ENCODE measurements around the gene RAD51B. TPM values are rescaled to one million over a fixed set of nuclear protein-coding genes. Genes with fewer than 3 reads are reported as not detected.

The RAD51B gene
- total and polyA plus RNA-seq, 9 donors, result 21.6 to 70.1 (median 35.1) TPM

DNA sequence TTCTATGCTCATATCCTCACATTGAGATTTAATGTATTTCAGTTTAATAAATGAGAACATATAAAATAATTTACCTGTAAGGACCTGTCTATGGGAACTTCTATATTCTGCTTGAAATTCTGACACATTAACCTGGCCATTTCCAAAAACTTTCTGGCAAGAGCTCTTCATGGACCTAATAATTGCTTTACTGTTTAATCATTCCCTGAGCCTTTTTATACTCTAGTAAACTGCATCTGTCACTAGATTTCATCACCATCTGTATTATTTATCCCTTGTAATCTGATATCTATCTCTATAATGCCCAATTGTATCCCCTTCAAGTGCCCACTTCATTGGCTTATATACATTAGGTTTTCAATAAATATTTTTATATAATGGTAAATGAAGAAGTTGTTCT, 327.7 kb downstream of the RAD51B start:
- intact Hi-C loops (cut with DNase I), result loop anchor here in 2 of 4 donors (10.0 kb wide), 3 partner anchors 87 to 647 kb away; partner anchors contain the start of gene ZFP36L1 (in 1 of the 2)
- Histone ChIP-seq H3K27ac (no peak overlapping the region), H3K36me3 (no peaks in the 10 kb centered on the region), H3K27me3 (no peaks in the 10 kb centered on the region), H3K4me1 (ENCODE audit: insufficient read depth) (peaks cover 16% of the 10 kb centered on the region), H3K9me3 (no peaks in the 10 kb centered on the region), H3K4me3 (no peak overlapping the region)
- no peak for DNase-seq
- no peak for TF ChIP-seq POLR2A (IDR thresholded peaks at IDR 0.05)
- TF ChIP-seq, protein P1, sequence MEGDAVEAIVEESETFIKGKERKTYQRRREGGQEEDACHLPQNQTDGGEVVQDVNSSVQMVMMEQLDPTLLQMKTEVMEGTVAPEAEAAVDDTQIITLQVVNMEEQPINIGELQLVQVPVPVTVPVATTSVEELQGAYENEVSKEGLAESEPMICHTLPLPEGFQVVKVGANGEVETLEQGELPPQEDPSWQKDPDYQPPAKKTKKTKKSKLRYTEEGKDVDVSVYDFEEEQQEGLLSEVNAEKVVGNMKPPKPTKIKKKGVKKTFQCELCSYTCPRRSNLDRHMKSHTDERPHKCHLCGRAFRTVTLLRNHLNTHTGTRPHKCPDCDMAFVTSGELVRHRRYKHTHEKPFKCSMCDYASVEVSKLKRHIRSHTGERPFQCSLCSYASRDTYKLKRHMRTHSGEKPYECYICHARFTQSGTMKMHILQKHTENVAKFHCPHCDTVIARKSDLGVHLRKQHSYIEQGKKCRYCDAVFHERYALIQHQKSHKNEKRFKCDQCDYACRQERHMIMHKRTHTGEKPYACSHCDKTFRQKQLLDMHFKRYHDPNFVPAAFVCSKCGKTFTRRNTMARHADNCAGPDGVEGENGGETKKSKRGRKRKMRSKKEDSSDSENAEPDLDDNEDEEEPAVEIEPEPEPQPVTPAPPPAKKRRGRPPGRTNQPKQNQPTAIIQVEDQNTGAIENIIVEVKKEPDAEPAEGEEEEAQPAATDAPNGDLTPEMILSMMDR (IDR thresholded peaks at IDR 0.05), result no peak

DNA sequence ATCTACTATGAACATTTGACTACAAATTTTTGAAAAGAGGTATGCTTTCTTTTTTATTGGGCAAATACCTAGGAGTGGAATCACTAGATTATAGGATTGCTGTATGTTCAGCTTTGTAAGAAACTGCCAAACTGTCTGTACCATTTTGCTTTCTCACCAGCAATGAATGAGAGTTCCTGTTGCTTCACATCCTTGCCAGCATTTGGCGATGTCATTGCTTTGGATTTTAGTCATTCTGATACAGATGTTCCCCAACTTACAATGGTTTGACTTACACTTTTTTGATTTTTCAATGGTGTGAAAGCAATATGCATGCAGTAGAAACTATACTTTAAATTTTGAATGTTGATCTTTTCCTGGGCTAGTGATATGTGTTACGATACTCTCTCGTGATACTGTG, 328.7 kb downstream of the RAD51B start:
- intact Hi-C loops (cut with DNase I), result loop anchor here in 2 of 4 donors (10.0 kb wide), 3 partner anchors 87 to 647 kb away; partner anchors contain the start of gene ZFP36L1 (in 1 of the 2)
- no peak for DNase-seq
- Histone ChIP-seq H3K4me3 (no peak overlapping the region), H3K27me3 (no peaks in the 10 kb centered on the region), H3K4me1 (ENCODE audit: insufficient read depth) (peaks cover 13% of the 10 kb centered on the region), H3K9me3 (no peaks in the 10 kb centered on the region), H3K36me3 (no peaks in the 10 kb centered on the region), H3K27ac (no peak overlapping the region)
- TF ChIP-seq, protein P1 (IDR thresholded peaks at IDR 0.05), result no peak
- TF ChIP-seq POLR2A (IDR thresholded peaks at IDR 0.05) (no peak), EP300 (IDR thresholded peaks at IDR 0.05) (no peak)
- WGBS, 3 donors, result 96 to 97% (median 96%) methylated on average over 3 of the region's 3 CpGs

DNA sequence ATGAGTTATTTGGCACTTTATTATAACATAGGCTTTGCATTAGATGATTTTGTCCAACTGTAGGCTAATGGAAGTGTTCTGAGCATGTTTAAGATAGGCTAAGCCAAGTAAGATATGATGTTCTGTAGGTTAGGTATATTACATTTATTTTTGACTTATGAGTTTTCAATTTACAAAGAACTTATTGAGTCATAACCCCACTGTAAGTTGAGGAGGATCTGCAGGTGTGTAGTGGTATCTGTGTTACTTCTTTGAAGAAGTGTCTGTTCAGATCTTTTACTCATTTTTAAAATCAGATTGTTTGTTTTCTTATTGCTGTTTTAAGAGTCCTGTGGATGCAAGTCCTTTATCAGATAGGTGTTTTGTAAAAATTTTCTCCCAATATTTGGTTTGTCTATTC, 329.2 kb downstream of the RAD51B start:
- TF ChIP-seq EP300 (IDR thresholded peaks at IDR 0.05), result no peak
- TF ChIP-seq, protein P1 (IDR thresholded peaks at IDR 0.05), result no peak
- no peaks in the 10 kb centered on the region for H3K27me3 ChIP-seq
- H3K4me1 ChIP-seq (ENCODE audit: insufficient read depth), result peaks cover 9% of the 10 kb centered on the region
- no peak for DNase-seq
- no peaks in the 10 kb centered on the region for H3K36me3 ChIP-seq
- no peak overlapping the region for H3K27ac ChIP-seq
- intact Hi-C loops (cut with DNase I), result loop anchor here in 2 of 4 donors (10.0 kb wide), 3 partner anchors 86 to 646 kb away; partner anchors contain the start of gene ZFP36L1 (in 1 of the 2)
- H3K9me3 ChIP-seq, result no peaks in the 10 kb centered on the region
- no peak overlapping the region for H3K4me3 ChIP-seq

DNA sequence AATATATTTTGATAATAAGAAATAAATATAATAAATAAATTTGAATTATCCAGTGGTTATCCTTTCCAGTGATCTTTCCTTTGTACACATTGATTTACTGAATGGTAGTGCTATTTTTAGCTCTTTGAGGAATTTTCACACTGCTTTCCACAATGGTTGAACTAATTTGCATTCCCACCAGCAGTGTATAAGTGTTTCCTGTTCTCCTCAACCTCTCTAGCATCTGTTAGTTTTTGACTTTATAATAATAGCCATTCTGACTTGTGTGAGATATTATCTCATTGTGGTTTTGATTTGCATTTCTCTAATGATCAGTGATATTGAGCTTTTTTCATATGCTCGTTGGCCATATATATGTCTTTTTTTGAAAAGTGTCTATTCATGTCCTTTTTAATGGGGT, 333.7 kb downstream of the RAD51B start:
- H3K4me1 ChIP-seq (ENCODE audit: insufficient read depth), result peaks cover 3% of the 10 kb centered on the region
- no peak overlapping the region for H3K27ac ChIP-seq
- 89 to 99% (median 91%) methylated on average over 1 of the region's 1 CpG for WGBS, 3 donors
- DNase-seq, result no peak
- H3K27me3 ChIP-seq, result no peaks in the 10 kb centered on the region
- no peaks in the 10 kb centered on the region for H3K9me3 ChIP-seq
- no peaks in the 10 kb centered on the region for H3K36me3 ChIP-seq
- no peak overlapping the region for H3K4me3 ChIP-seq
- TF ChIP-seq POLR2A (IDR thresholded peaks at IDR 0.05) (no peak), EP300 (IDR thresholded peaks at IDR 0.05) (no peak)
- TF ChIP-seq, protein P1 (IDR thresholded peaks at IDR 0.05), result no peak
- intact Hi-C loops (cut with DNase I), result no loop called here

All from ovary (tissue), 9 donors.